Kidney (tissue), 14 donors: ENCODE measurements around the gene N4BP3. TPM values are rescaled to one million over a fixed set of nuclear protein-coding genes. Genes with fewer than 3 reads are reported as not detected.
A peak's percentile ranks its signal among the peaks of the same experiment; 100 is the strongest.

Source experiments
- DNase-seq, 5 donors: peaks; one replicate each; pipeline ENCODE4 v3.0.0-alpha.2; 2013 to 2020
- FAIRE-seq: peaks from 2 replicates; lab custom pipeline; 2012; peaks lifted over from hg19 to GRCh38; lab: Jason Lieb, UNC
- H3K27ac ChIP-seq, 2 donors: one replicate each; pipeline ENCODE4 v1.7.0; 2013; ENCODE audit warnings: low read depth in 2 of 2, low read length in 2 of 2, inconsistent platforms in 1 of 2
- H3K27me3 ChIP-seq: one replicate; pipeline ENCODE4 v1.7.1; 2013; ENCODE audit warnings: low read length, inconsistent platforms; ENCODE audit not compliant: control insufficient read depth, insufficient read depth
- H3K36me3 ChIP-seq, 3 donors: one replicate each; pipeline versions ENCODE4 v1.7.0 to v1.7.1; 2013; ENCODE audit warnings: low read length in 3 of 3, control low read depth in 1 of 3, inconsistent platforms in 1 of 3; ENCODE audit not compliant: insufficient read depth in 3 of 3, control insufficient read depth in 2 of 3
- H3K4me1 ChIP-seq, 3 donors: one replicate each; pipeline versions ENCODE4 v1.7.0 to v1.7.1; 2013; ENCODE audit warnings: low read length in 3 of 3, inconsistent platforms in 1 of 3, low read depth in 1 of 3; ENCODE audit not compliant: control insufficient read depth in 2 of 3, insufficient read depth in 2 of 3
- H3K4me3 ChIP-seq, 3 donors: one replicate each; pipeline versions ENCODE4 v1.7.0 to v1.8.1; 2013; ENCODE audit warnings: low read length in 3 of 3, control low read depth in 1 of 3, inconsistent platforms in 1 of 3
- H3K9ac ChIP-seq, 3 donors: one replicate each; pipeline versions ENCODE4 v1.7.0 to v1.7.1; 2013; ENCODE audit warnings: low read length in 3 of 3, control low read depth in 1 of 3, inconsistent platforms in 1 of 3
- H3K9me3 ChIP-seq, 3 donors: one replicate each; pipeline versions ENCODE4 v1.7.0 to v1.7.1; 2013; ENCODE audit warnings: low read length in 3 of 3, control low read depth in 1 of 3, inconsistent platforms in 1 of 3; ENCODE audit not compliant: control insufficient read depth in 2 of 3, insufficient read depth in 1 of 3
- intact Hi-C: fragments of 100-400 bp; cut with DNase I; formaldehyde crosslinking; loops from one replicate; pipeline ENCODE4 v1.11.1; 2022
- polyA plus RNA-seq: library from polyadenylated mRNA; stranded (reverse); fragments of 350-450 nt; fragmentation: Illumina TruSeq; extraction: RNeasy Lipid Tissue Mini Kit (QIAGEN cat#74804); gene quantifications from one replicate; pipeline ENCODE4 v1.2.3, GENCODE V29; 2014; ENCODE audit warnings: low read depth, low replicate concordance; ENCODE audit not compliant: insufficient read depth
- total RNA-seq: library from RNA; stranded (reverse); fragmentation: NEBNext Ultra II Directional; extraction: Animal tissue kit (Norgen Biotek cat#: 25700); gene quantifications from one replicate; pipeline ENCODE4 v1.2.1, GENCODE V29; 2021
- TF ChIP-seq, protein P1 (sequence below): IDR thresholded peaks from 3 replicates; pipeline ENCODE4 v1.5.1; 2012; ENCODE audit warnings: mild to moderate bottlenecking, moderate library complexity, borderline replicate concordance; ENCODE audit not compliant: insufficient read depth; ENCODE audit errors: extremely low read depth
- donor health status: control.
- donor health status: control.
- donor health status: control.
- donor health status: control.
- donor health status: control.
- donor health status: DM: yes; HTN: yes; CAD: no.
- donor health status: Normal renal cell carcinoma (clear cell type).

N4BP3 gene
- total and polyA plus RNA-seq, 2 donors from 2014 or later, result 2.4 to 5.6 TPM

DNA sequence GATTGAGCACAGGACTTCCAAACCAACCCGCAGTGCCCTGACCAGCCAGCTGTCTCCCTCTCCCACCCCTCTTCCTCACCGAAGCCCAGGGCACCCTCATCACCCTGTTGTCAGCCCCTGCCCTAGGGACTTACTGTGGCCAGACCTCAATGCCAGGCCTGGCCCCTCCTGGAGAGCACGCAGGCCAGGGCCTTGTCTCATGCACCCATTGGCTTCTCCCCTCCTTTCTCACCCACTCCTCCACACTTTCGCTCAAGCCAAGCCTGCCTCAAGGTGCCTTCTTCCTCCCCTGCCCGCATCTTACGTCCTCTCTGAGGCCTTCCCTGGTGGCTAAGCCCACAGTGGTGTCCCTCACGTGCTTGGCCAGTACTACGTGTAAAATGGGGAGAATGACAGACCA lies 33.3 kb upstream of the N4BP3 start:
- no peak overlapping the region for H3K9ac ChIP-seq
- FAIRE-seq, result no peak
- no peak overlapping the region for H3K27ac ChIP-seq
- H3K4me1 ChIP-seq, result peaks cover 0 to 2% (median 0%) of the 10 kb centered on the region in 3 donors
- intact Hi-C loops, result no loop called here
- no peak overlapping the region for H3K4me3 ChIP-seq
- H3K9me3 ChIP-seq, result no peaks in the 10 kb centered on the region
- DNase-seq, result no peak
- no peaks in the 10 kb centered on the region for H3K27me3 ChIP-seq
- TF ChIP-seq, protein P1, sequence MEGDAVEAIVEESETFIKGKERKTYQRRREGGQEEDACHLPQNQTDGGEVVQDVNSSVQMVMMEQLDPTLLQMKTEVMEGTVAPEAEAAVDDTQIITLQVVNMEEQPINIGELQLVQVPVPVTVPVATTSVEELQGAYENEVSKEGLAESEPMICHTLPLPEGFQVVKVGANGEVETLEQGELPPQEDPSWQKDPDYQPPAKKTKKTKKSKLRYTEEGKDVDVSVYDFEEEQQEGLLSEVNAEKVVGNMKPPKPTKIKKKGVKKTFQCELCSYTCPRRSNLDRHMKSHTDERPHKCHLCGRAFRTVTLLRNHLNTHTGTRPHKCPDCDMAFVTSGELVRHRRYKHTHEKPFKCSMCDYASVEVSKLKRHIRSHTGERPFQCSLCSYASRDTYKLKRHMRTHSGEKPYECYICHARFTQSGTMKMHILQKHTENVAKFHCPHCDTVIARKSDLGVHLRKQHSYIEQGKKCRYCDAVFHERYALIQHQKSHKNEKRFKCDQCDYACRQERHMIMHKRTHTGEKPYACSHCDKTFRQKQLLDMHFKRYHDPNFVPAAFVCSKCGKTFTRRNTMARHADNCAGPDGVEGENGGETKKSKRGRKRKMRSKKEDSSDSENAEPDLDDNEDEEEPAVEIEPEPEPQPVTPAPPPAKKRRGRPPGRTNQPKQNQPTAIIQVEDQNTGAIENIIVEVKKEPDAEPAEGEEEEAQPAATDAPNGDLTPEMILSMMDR, result no peak
- no peaks in the 10 kb centered on the region for H3K36me3 ChIP-seq

DNA sequence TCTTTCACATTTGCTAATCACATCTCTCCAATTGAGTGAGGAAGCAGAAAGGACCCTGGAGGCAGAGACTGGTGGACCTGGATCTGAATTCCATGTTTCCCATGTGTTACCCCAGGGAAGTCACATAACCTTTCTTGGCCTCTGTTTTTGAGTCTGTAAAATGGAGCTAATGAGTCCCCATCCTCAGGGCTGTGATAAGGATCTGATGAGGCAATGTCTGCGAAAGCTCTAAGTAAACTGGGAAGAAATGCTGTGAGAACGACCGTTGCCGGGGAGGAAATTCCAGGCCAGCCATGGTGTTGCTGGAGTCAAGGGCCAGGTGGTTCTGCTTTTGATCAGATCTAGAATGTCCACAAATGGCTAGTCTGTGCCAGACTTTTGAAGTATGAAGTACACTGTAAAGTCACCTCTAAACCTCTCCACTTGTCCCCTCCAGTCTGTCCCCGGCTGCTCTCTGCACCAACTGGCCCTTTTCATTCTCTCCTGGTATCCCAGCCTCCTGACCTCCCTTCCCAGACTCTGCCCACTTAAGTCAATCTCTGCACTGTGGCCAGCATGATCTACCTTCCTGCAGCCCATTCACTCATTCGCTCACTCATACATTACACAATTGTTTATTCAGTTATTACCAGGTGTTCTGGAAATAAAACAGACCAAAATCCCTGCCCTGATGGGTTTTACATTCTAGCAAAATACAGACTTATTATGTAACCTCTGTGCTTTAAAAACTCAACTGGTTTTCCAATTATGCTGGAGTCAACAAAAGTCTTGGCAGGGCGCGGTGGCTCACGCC lies 32.5 kb upstream of the N4BP3 start:
- no peaks in the 10 kb centered on the region for H3K9me3 ChIP-seq
- H3K4me3 ChIP-seq, result no peak overlapping the region
- DNase-seq (no peak), FAIRE-seq (no peak)
- no peaks in the 10 kb centered on the region for H3K36me3 ChIP-seq
- H3K27ac ChIP-seq, result no peak overlapping the region
- no peaks in the 10 kb centered on the region for H3K27me3 ChIP-seq
- intact Hi-C loops, result no loop called here
- H3K4me1 ChIP-seq, result peaks cover 0 to 2% (median 0%) of the 10 kb centered on the region in 3 donors
- H3K9ac ChIP-seq, result no peak overlapping the region
- TF ChIP-seq, protein P1, result no peak

DNA sequence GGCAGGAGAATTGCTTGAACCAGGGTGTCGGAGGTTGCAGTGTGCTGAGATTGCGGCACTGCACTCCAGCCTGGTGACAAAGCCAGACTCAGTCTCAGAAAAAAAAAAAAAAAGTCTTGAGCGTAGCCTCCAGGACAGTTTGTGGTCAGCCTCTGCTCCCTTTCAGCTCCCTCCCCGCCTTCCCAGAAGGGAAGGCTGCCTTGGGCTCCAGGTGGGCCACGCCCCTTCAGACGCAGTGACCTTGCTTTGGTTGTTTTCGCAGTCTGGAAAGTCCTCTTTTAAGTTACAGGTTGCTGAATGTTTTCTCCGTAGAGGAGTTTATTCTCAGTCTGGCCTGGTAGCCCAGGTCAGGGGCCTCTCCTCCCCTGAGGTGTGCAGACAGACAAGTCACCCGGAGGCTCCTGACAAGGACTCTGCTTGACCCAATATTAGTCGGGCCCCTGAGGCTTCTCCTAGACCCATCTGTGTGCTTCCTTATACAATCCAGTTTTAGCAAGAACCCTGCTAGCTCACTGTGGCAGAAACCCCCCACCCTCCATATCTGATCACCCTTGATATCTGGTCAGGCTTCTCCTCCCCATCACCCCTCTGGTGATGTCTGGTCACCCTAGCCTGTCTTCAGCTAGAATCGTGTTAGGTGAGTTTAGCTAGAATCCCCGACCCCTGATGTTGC lies 31.6 kb upstream of the N4BP3 start:
- TF ChIP-seq, protein P1, result no peak
- FAIRE-seq (no peak), DNase-seq (no peak)
- Histone ChIP-seq H3K27me3 (no peaks in the 10 kb centered on the region), H3K9me3 (no peaks in the 10 kb centered on the region), H3K4me1 (no peaks in the 10 kb centered on the region), H3K9ac (no peak overlapping the region), H3K4me3 (no peak overlapping the region), H3K27ac (peak overlapping the region in 1 of 2 donors; percentile 53), H3K36me3 (no peaks in the 10 kb centered on the region)
- intact Hi-C loops, result no loop called here
